HepG2 (cell line): Measurements from ENCODE around the gene CSF3R. TPM values are rescaled to one million over a fixed set of nuclear protein-coding genes. Genes with fewer than 3 reads are reported as not detected.

ENCODE experiments used
- CCDC6 ChIP-seq: sonication (generic); formaldehyde crosslinking; IDR thresholded peaks from 2 replicates; pipeline ENCODE4 v1.8.1; 2022; ENCODE audit warnings: mild to moderate bottlenecking, missing genetic modification reagents, moderate library complexity
- SAP130 ChIP-seq: IDR thresholded peaks from 2 replicates; pipeline ENCODE4 v1.6.1; 2016; ENCODE audit warnings: low read depth
- U2AF2 ChIP-seq: fragments of 200-400 bp; formaldehyde crosslinking; IDR thresholded peaks from 2 replicates; pipeline ENCODE4 v1.6.1; 2017; ENCODE audit warnings: low read depth, mild to moderate bottlenecking, low read length
- ZBTB7A ChIP-seq: sonication (generic); formaldehyde crosslinking; IDR thresholded peaks from 2 replicates; pipeline ENCODE4 v1.8.0; 2022; ENCODE audit warnings: mild to moderate bottlenecking, missing genetic modification reagents
- ZFY ChIP-seq: sonication (generic); formaldehyde crosslinking; IDR thresholded peaks from 2 replicates; pipeline ENCODE4 v1.4.0; 2020; ENCODE audit warnings: missing genetic modification reagents
- ZNF12 ChIP-seq: sonication (generic); formaldehyde crosslinking; IDR thresholded peaks from 2 replicates; pipeline ENCODE4 v1.5.0; 2020; ENCODE audit warnings: missing genetic modification reagents
- ZNF232 ChIP-seq: sonication (generic); formaldehyde crosslinking; IDR thresholded peaks from 2 replicates; pipeline ENCODE4 v1.4.0; 2020; ENCODE audit warnings: missing genetic modification reagents, borderline replicate concordance
- ZNF329 ChIP-seq: sonication (generic); formaldehyde crosslinking; IDR thresholded peaks from 2 replicates; pipeline ENCODE4 v1.9.0; 2021; ENCODE audit warnings: low read depth, mild to moderate bottlenecking, missing genetic modification reagents
- ZNF629 ChIP-seq: sonication (generic); formaldehyde crosslinking; conservative IDR thresholded peaks from 2 replicates; pipeline ENCODE4 v1.5.0; 2020; ENCODE audit warnings: missing genetic modification reagents
- ZNF660 ChIP-seq: sonication (generic); formaldehyde crosslinking; IDR thresholded peaks from 2 replicates; pipeline ENCODE4 v1.5.1; 2020; ENCODE audit warnings: mild to moderate bottlenecking, low read depth, missing genetic modification reagents, borderline replicate concordance
- ZNF775 ChIP-seq: sonication (generic); formaldehyde crosslinking; IDR thresholded peaks from 2 replicates; pipeline ENCODE4 v1.4.0; 2020; ENCODE audit warnings: missing genetic modification reagents, mild to moderate bottlenecking, moderate library complexity, borderline replicate concordance
- polyA plus RNA-seq, 8 experiments: library from polyadenylated mRNA; depleted of rRNA in 3 of 8; stranded (reverse) in 7 of 8; unstranded in 1 of 8; fragments of >200 nt; fragmentation: Illumina TruSeq in 4 of 8; extraction: Trizol in 4 of 8; gene quantifications; 2 replicates each; pipeline versions ENCODE4 v1.2.1 to v1.2.3, GENCODE V29; 2011 to 2016; ENCODE audit warnings: low read depth in 4 of 8, missing spikeins in 1 of 8, mixed read lengths in 1 of 8; ENCODE audit not compliant: insufficient read depth in 1 of 8
- total RNA-seq, 5 experiments: library from RNA; depleted of rRNA; stranded (reverse); fragments of >200 nt; fragmentation: Illumina TruSeq; extraction: Trizol; gene quantifications; 2 replicates each; pipeline ENCODE4 v1.2.3, GENCODE V29; 2016; ENCODE audit warnings: low read depth in 1 of 5
- TF ChIP-seq, protein P1 (sequence below): sonication (generic); formaldehyde crosslinking; IDR thresholded peaks from 2 replicates; pipeline ENCODE4 v1.9.0; 2022; ENCODE audit warnings: missing genetic modification reagents, mild to moderate bottlenecking, borderline replicate concordance
- TF ChIP-seq, protein P2 (sequence below): sonication (generic); formaldehyde crosslinking; IDR thresholded peaks from 2 replicates; pipeline ENCODE4 v1.5.1; 2020; ENCODE audit warnings: missing genetic modification reagents, mild to moderate bottlenecking, borderline replicate concordance
- TF ChIP-seq, protein P3 (sequence below): sonication (generic); formaldehyde crosslinking; IDR thresholded peaks from 2 replicates; pipeline ENCODE4 v1.4.0; 2020; ENCODE audit warnings: missing genetic modification reagents; ENCODE audit errors: not compliant biosample characterization
- TF ChIP-seq, protein P4 (sequence below): sonication (generic); formaldehyde crosslinking; IDR thresholded peaks from 2 replicates; pipeline ENCODE4 v1.9.0; 2021; ENCODE audit warnings: missing genetic modification reagents, borderline replicate concordance
- TF ChIP-seq, protein P5 (sequence below): sonication (generic); formaldehyde crosslinking; IDR thresholded peaks from 2 replicates; pipeline ENCODE4 v1.8.0; 2022; ENCODE audit warnings: mild to moderate bottlenecking, missing genetic modification reagents
- TF ChIP-seq, protein P6 (sequence below), 2 experiments: sonication (generic) in 1 of 2; formaldehyde crosslinking in 1 of 2; IDR thresholded peaks; 2 replicates each; pipeline versions ENCODE4 v1.4.0 to v1.6.1; 2016 to 2020; ENCODE audit warnings: borderline replicate concordance in 1 of 2, low read depth in 1 of 2, mild to moderate bottlenecking in 1 of 2, missing genetic modification reagents in 1 of 2

Gene CSF3R
- total and polyA plus RNA-seq, 2 of the 13 experiments (the other 11 are each of a cell fraction or from before 2014, with no cell fraction given) = 11.9 to 28.8 TPM

DNA sequence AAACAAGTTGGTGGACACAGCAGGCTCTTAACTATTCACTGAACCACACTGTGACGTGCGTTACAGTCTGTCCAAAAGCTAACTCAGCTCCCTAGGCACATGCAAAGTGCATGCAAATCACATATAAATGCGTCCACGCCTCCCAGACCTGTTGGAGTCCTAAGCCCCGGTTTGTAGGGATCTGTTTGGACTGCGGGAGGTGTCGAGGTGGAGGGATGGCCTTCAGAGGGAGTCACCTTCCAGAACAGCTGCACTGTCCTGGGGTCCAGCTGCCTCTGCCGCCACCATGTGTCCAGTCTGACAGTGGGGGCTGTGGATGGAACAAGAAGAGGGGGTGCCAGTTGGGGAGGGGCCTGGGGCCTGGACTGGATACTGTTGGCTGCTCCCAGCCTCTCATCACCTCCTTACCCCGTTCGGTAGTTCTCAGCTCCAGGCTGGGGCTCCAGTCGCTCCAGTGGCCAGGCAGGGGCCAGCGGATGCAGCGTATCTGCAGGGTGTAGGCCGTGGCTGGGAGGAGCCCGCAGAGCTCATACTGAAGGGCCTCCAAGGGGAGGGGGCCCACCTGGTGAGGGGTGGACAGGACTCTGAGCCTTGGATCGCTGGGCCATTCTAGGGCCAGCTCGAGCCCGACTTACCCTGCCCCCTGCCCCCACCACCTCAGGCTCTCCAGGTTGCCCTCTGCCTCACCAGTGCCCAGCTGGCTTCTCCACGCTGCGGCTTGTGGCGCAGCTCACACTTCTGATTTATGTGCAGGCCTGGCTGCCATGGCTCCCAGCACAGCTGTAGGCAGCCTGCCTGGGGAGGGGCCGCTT, 10.7 kb downstream of the CSF3R start (continued):
- TF ChIP-seq, protein P1, sequence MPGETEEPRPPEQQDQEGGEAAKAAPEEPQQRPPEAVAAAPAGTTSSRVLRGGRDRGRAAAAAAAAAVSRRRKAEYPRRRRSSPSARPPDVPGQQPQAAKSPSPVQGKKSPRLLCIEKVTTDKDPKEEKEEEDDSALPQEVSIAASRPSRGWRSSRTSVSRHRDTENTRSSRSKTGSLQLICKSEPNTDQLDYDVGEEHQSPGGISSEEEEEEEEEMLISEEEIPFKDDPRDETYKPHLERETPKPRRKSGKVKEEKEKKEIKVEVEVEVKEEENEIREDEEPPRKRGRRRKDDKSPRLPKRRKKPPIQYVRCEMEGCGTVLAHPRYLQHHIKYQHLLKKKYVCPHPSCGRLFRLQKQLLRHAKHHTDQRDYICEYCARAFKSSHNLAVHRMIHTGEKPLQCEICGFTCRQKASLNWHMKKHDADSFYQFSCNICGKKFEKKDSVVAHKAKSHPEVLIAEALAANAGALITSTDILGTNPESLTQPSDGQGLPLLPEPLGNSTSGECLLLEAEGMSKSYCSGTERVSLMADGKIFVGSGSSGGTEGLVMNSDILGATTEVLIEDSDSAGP (CRISPR knock-in tag) = no peak; the same call in 1 of the 2 replicates
- TF ChIP-seq, protein P2, sequence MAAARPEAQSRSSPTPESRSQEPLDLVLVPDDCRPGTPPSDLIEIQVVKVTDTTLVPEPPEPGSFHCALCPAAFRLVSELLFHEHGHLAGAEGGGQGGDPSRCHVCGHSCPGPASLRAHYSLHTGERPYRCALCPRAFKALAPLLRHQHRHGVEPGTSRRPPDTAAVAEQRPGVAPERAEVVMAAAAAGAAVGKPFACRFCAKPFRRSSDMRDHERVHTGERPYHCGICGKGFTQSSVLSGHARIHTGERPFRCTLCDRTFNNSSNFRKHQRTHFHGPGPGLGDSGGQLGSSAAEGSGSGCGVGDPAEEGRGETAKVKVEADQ = 0 out of 2 replicates have a peak, but pooled peaks have one; percentile 28
- TF ChIP-seq, protein P3, sequence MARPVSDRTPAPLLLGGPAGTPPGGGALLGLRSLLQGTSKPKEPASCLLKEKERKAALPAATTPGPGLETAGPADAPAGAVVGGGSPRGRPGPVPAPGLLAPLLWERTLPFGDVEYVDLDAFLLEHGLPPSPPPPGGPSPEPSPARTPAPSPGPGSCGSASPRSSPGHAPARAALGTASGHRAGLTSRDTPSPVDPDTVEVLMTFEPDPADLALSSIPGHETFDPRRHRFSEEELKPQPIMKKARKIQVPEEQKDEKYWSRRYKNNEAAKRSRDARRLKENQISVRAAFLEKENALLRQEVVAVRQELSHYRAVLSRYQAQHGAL (CRISPR knock-in tag) = no peak
- TF ChIP-seq, protein P4, sequence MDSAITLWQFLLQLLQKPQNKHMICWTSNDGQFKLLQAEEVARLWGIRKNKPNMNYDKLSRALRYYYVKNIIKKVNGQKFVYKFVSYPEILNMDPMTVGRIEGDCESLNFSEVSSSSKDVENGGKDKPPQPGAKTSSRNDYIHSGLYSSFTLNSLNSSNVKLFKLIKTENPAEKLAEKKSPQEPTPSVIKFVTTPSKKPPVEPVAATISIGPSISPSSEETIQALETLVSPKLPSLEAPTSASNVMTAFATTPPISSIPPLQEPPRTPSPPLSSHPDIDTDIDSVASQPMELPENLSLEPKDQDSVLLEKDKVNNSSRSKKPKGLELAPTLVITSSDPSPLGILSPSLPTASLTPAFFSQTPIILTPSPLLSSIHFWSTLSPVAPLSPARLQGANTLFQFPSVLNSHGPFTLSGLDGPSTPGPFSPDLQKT (CRISPR knock-in tag) = no peak
- TF ChIP-seq ZNF775 (CRISPR knock-in tag) (no peak), ZNF232 (CRISPR knock-in tag) (0 out of 2 replicates have a peak, but pooled peaks have one; percentile 30), ZNF660 (CRISPR knock-in tag) (no peak), ZNF629 (CRISPR knock-in tag) (no peak), ZNF329 (CRISPR knock-in tag) (no peak), ZFY (CRISPR knock-in tag) (peak; percentile 68; the same call in 1 of the 2 replicates), U2AF2 (no peak), CCDC6 (CRISPR knock-in tag) (no peak), ZNF12 (no peak), SAP130 (CRISPR knock-in tag) (peak; percentile 45; the same call in 1 of the 2 replicates), ZBTB7A (no peak)
- TF ChIP-seq, protein P5, sequence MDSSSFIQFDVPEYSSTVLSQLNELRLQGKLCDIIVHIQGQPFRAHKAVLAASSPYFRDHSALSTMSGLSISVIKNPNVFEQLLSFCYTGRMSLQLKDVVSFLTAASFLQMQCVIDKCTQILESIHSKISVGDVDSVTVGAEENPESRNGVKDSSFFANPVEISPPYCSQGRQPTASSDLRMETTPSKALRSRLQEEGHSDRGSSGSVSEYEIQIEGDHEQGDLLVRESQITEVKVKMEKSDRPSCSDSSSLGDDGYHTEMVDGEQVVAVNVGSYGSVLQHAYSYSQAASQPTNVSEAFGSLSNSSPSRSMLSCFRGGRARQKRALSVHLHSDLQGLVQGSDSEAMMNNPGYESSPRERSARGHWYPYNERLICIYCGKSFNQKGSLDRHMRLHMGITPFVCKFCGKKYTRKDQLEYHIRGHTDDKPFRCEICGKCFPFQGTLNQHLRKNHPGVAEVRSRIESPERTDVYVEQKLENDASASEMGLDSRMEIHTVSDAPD = no peak
- TF ChIP-seq, protein P6, sequence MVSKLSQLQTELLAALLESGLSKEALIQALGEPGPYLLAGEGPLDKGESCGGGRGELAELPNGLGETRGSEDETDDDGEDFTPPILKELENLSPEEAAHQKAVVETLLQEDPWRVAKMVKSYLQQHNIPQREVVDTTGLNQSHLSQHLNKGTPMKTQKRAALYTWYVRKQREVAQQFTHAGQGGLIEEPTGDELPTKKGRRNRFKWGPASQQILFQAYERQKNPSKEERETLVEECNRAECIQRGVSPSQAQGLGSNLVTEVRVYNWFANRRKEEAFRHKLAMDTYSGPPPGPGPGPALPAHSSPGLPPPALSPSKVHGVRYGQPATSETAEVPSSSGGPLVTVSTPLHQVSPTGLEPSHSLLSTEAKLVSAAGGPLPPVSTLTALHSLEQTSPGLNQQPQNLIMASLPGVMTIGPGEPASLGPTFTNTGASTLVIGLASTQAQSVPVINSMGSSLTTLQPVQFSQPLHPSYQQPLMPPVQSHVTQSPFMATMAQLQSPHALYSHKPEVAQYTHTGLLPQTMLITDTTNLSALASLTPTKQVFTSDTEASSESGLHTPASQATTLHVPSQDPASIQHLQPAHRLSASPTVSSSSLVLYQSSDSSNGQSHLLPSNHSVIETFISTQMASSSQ (IDR thresholded peaks at IDR 0.05; ENCODE audit: low read depth) = no peak
- TF ChIP-seq, protein P6 (CRISPR knock-in tag; IDR thresholded peaks at IDR 0.05; ENCODE audit: borderline replicate concordance) = no peak
